GM12878 (cell line): ENCODE data around the gene STX16.

ENCODE experiments used
- TAF1 ChIP-seq: IDR thresholded peaks from 2 replicates; pipeline ENCODE4 v1.6.1; 2011; ENCODE audit warnings: mild to moderate bottlenecking, low read depth, low read length, borderline replicate concordance
- ZNF384 ChIP-seq: IDR thresholded peaks from 2 replicates; pipeline ENCODE4 v1.6.1; 2012; ENCODE audit warnings: low read depth, mild to moderate bottlenecking, low read length, improper control_type of control experiment, borderline replicate concordance

- no peak for TF ChIP-seq TAF1
- TF ChIP-seq ZNF384 = no peak
Measured at GRCh38 chr20:58711266-58712051, 60.4 kb downstream of the STX16 start.
